Adrenal gland (tissue), 5 donors: ENCODE data around the gene CDH12.
"Not testable (repeated sequence)": the region's sequence is repeated elsewhere in the genome, so short reads cannot be mapped to it uniquely, and the experiment has no call there.

Experiments used
- CTCF ChIP-seq, 6 experiments: fragments of 450-650 bp in 4 of 6; fragments of 200-600 bp in 2 of 6; sonication (generic) in 1 of 6; IDR thresholded peaks; 1 replicate in 5 of 6; 2 replicates in 1 of 6; pipeline versions ENCODE4 v1.5.1 to v1.8.0; 2016 to 2021; ENCODE audit warnings: antibody characterized with exemption in 6 of 6, mild to moderate bottlenecking in 2 of 6, moderate library complexity in 1 of 6
- POLR2A ChIP-seq, 2 donors: fragments of 450-650 bp; IDR thresholded peaks; one replicate each; pipeline ENCODE4 v1.6.1; 2017; ENCODE audit warnings: antibody characterized with exemption in 2 of 2, mild to moderate bottlenecking in 2 of 2, moderate library complexity in 1 of 2
- donor health status: DM: no; HTN: no; CAD: no.

GRCh38 chr5:22168704-22169103 is 684.4 kb downstream of the CDH12 start:
- TF ChIP-seq CTCF, POLR2A (IDR thresholded peaks at IDR 0.05): not testable (repeated sequence)
